A673 (cell line): ENCODE measurements around the gene CMTM4. TPM values are rescaled to one million over a fixed set of nuclear protein-coding genes. Genes with fewer than 3 reads are reported as not detected.
A peak's percentile ranks its signal among the peaks of the same experiment; 100 is the strongest.

Experiments used
- BruUV-seq: library from RNA; stranded (reverse); fragments of 400-500 nt; replicated peaks from 2 replicates; lab custom pipeline; 2021; lab: Mats Ljungman, UMichigan
- CTCF ChIA-PET: fragments of 300-600 bp; sonication (Branson Sonifier 250); formaldehyde crosslinking; loops from one replicate; lab custom pipeline; 2022; ENCODE audit warnings: antibody characterized with exemption; lab: Charles Lee
- POLR2A ChIA-PET: fragments of 300-600 bp; sonication (Branson Sonifier 250); formaldehyde crosslinking; loops from one replicate; lab custom pipeline; 2022; ENCODE audit warnings: antibody characterized with exemption; ENCODE audit not compliant: low non-redundant PET; lab: Charles Lee
- DNase-seq: peaks from one replicate; pipeline ENCODE4 v3.0.0-alpha.2; 2015; ENCODE audit warnings: low spot score
- H3K27ac ChIP-seq: fragments of 200-600 bp; sonication (generic); 2 replicates; pipeline ENCODE4 v1.5.1; 2016; ENCODE audit warnings: mixed run types, low read depth, mild to moderate bottlenecking, mixed read lengths, antibody characterized with exemption, low read length; ENCODE audit not compliant: poor library complexity, severe bottlenecking
- H3K27me3 ChIP-seq: fragments of 200-600 bp; sonication (generic); replicated peaks from 2 replicates; pipeline ENCODE4 v1.6.1; 2017; ENCODE audit warnings: mixed run types, low read depth, mild to moderate bottlenecking, mixed read lengths, antibody characterized with exemption, low read length; ENCODE audit not compliant: insufficient read depth, poor library complexity
- H3K36me3 ChIP-seq: fragments of 200-600 bp; sonication (generic); 2 replicates; pipeline ENCODE4 v1.6.1; 2016; ENCODE audit warnings: mixed run types, mild to moderate bottlenecking, mixed read lengths, antibody characterized with exemption, low read length; ENCODE audit not compliant: insufficient read depth, poor library complexity, severe bottlenecking
- H3K4me1 ChIP-seq: fragments of 200-600 bp; sonication (generic); 2 replicates; pipeline ENCODE4 v1.6.1; 2017; ENCODE audit warnings: mixed run types, mild to moderate bottlenecking, mixed read lengths, antibody characterized with exemption, low read length; ENCODE audit not compliant: insufficient read depth, poor library complexity, severe bottlenecking
- H3K4me3 ChIP-seq: fragments of 200-600 bp; sonication (generic); 2 replicates; pipeline ENCODE4 v1.5.1; 2016; ENCODE audit warnings: low read depth, mixed run types, mild to moderate bottlenecking, mixed read lengths, low read length; ENCODE audit not compliant: poor library complexity, severe bottlenecking
- H3K9me3 ChIP-seq: fragments of 200-600 bp; sonication (generic); 2 replicates; pipeline ENCODE4 v1.6.1; 2016; ENCODE audit warnings: mixed run types, low read depth, mild to moderate bottlenecking, mixed read lengths, antibody characterized with exemption, low read length; ENCODE audit not compliant: poor library complexity, severe bottlenecking
- EZH2 ChIP-seq: fragments of 200-600 bp; sonication (generic); IDR thresholded peaks from 2 replicates; pipeline ENCODE4 v1.6.1; 2017; ENCODE audit warnings: borderline replicate concordance, low read depth, mild to moderate bottlenecking, mixed read lengths, antibody characterized with exemption, low read length; ENCODE audit not compliant: poor library complexity, severe bottlenecking
- intact Hi-C: fragments of 100-400 bp; cut with micrococcal nuclease; formaldehyde crosslinking; loops from one replicate; pipeline ENCODE4 v1.10.0; 2022; ENCODE audit not compliant: unreplicated experiment
- total RNA-seq: library from RNA; stranded (reverse); gene quantifications from 2 replicates; pipeline ENCODE4 v1.2.3, GENCODE V29; 2021
- TF ChIP-seq, protein P1 (sequence below): fragments of 300-800, 200-600 bp; sonication (generic); conservative IDR thresholded peaks from 2 replicates; pipeline ENCODE4 v1.5.1; 2017; ENCODE audit warnings: low read depth, mild to moderate bottlenecking, antibody characterized with exemption, low read length, moderate library complexity, mixed read lengths

Gene CMTM4
- total RNA-seq, 1 experiment from 2014 or later: 30.3 TPM

DNA sequence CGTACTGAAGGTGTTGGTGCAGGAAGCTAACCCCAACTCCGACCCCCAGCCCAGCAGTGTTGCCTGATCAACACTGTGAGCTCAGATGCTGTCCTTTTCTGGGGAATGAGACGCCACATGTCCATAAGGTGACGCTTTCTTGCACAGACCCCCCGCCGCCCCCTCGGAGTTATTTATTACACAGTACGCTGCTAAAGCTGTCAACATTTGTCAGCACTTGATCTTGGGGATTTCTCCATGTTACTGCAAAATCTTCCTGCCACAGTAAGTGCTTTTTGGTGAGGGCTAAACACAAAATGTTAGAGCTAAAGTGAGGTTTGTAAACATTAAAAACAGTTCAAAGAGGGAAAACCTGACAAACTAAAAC lies 76.1 kb downstream of the CMTM4 start:
- DNase-seq: no peak
- intact Hi-C loops: no loop called here
- Histone ChIP-seq H3K27me3 (no peaks in the 10 kb centered on the region), H3K27ac (peak overlapping the region; percentile 34), H3K4me1 (peaks cover 17% of the 10 kb centered on the region), H3K4me3 (no peak overlapping the region), H3K36me3 (no peaks in the 10 kb centered on the region), H3K9me3 (no peaks in the 10 kb centered on the region)
- TF ChIP-seq EZH2: no peak
- ChIA-PET POLR2A (no interaction called here), CTCF (no interaction called here)
- BruUV-seq: no TSS peak

DNA sequence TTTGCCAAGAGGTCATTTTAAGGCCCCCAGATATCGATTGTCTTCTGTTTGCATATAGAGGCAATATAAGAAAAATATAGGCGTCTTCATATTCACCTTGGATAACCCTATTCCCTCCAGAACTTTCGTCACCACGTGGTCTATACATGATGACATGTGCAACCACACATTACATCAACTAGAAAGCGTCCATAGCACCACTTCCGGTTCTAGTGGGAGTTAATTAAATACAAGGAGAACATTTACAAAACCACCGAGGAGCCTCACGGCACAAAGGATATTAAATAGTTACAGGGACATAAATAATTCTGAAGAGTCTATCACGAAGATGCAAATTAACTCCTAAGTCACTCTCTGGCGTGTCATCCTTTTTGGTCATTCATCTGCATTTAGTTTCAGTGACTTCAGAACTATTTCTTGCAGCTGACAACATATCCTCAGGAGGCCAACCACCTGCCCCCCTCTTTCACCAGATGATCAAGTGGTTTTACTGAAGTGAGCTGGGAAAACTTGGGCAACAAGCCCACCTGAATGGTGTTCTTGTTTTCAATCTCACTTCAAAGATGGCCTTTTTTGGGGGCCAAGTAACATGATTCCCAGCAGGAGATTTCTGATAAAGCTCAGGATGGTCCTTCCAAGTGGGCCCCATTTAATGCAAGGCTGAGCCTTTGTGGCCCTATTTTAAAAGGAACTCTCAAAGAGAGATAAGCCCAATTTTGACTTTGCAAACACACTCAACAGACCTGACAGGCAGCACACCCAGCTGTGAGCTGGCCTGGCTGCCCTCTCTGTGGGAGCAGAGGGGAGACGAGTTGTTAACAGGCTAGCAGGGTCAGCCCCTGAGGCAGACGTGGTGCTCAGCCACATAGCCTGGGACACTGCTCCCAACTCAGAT lies 76.8 kb downstream of the CMTM4 start:
- no TSS peak for BruUV-seq
- ChIA-PET CTCF (no interaction called here), POLR2A (no interaction called here)
- H3K4me1 ChIP-seq: peaks cover 17% of the 10 kb centered on the region
- TF ChIP-seq, protein P1, sequence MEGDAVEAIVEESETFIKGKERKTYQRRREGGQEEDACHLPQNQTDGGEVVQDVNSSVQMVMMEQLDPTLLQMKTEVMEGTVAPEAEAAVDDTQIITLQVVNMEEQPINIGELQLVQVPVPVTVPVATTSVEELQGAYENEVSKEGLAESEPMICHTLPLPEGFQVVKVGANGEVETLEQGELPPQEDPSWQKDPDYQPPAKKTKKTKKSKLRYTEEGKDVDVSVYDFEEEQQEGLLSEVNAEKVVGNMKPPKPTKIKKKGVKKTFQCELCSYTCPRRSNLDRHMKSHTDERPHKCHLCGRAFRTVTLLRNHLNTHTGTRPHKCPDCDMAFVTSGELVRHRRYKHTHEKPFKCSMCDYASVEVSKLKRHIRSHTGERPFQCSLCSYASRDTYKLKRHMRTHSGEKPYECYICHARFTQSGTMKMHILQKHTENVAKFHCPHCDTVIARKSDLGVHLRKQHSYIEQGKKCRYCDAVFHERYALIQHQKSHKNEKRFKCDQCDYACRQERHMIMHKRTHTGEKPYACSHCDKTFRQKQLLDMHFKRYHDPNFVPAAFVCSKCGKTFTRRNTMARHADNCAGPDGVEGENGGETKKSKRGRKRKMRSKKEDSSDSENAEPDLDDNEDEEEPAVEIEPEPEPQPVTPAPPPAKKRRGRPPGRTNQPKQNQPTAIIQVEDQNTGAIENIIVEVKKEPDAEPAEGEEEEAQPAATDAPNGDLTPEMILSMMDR: no peak
- TF ChIP-seq EZH2: no peak
- peak overlapping the region; percentile 39 for H3K27ac ChIP-seq
- no peaks in the 10 kb centered on the region for H3K9me3 ChIP-seq
- intact Hi-C loops: no loop called here
- H3K36me3 ChIP-seq: no peaks in the 10 kb centered on the region
- no peaks in the 10 kb centered on the region for H3K27me3 ChIP-seq
- H3K4me3 ChIP-seq: no peak overlapping the region
- DNase-seq: peak; percentile 60

DNA sequence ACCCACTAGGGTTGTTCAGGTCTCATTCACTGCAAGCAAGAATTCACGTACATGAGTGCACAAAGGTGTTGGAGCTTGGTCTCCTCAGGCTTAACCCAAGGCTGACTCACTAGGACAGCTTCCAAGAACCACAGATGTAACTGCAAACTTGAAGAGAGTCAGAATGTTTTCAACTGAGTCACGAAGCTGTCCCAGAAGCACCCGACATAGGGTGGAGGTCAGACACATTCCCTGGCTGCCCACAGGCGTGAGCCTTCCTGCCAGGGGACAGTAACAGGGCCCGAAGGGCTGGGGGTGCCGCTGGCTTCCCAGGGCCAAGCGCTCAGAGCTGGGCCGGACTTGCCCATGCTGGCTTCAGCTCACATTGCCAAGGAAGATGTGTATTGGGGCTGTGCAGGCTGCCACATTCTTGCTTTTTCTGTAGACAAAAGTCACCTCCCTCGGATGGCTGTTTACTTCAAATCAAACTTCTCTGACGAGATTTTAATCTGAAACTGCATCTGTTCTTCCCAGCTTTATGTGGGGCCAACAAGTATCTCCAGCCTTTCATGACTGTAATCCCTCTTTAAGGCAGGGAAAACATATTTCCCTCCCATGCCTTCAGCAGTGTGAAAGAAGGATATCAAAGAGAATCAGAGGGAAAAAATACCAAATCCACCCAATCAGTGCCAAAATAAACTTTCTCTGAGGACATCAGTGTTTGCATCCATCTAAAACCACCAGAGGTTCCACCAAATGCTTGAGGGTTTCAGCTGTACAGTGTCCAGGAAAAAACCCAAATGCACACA lies 77.8 kb downstream of the CMTM4 start:
- DNase-seq: no peak
- peaks cover 17% of the 10 kb centered on the region for H3K4me1 ChIP-seq
- intact Hi-C loops: no loop called here
- BruUV-seq: no TSS peak
- H3K27me3 ChIP-seq: no peaks in the 10 kb centered on the region
- POLR2A ChIA-PET: no interaction called here
- TF ChIP-seq, protein P1: no peak
- TF ChIP-seq EZH2: no peak
- H3K9me3 ChIP-seq: no peaks in the 10 kb centered on the region
- no peak overlapping the region for H3K4me3 ChIP-seq
- H3K27ac ChIP-seq: peak overlapping the region; percentile 39
- peaks cover 4% of the 10 kb centered on the region for H3K36me3 ChIP-seq
- CTCF ChIA-PET: no interaction called here
